Superior temporal gyrus (tissue), 1 donor: ENCODE results near the gene PALM3.
A peak's percentile ranks its signal among the peaks of the same experiment; 100 is the strongest.

Experiments used
- DNase-seq: peaks from one replicate; pipeline ENCODE4 v3.0.0-alpha.2; 2016; ENCODE audit errors: extremely low spot score

PALM3 gene

DNA sequence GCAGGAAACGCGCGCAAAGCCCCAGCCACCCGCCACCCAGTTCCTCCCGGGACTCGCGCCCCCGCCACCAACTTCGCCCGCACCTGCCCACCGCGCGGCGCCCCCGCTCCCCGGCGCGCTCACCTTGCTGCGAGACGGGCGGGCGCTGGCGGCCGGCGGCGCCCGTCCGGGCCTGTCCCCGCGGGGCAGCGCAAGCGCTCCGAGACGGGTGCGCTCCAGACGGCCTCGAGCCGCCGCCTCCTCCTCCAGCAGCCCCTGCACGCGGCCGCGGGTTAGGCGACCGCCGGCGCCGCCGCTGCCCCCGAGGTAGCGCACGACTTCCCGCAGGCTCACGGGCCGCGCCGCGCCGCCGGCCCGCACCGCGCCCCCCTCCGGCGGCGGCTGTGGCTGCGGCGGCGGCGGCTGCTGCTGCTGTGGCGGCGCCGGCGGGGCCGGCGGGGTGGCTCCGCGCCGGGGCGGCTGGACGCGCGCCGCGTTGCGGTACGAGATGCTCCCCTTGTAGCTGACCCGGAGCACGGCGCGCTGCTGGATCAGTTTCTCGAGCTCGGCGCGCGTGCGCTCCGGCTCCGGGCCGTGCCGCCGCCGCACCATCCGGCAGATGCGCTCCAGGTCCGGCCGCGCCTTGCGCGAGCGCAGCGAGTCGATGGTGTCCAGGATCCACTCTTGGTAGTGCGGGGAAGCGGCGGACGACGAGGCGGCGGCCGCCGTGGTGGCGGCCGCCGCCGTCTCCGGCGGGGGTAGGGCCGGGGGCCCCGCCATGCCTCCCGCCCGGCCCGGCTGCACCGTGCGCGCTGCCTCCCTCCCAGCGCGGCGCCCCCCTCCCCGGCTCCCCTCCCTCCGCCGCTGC, 28.0 kb upstream of the PALM3 start:
- DNase-seq, result no peak

- DNase-seq, result peak; percentile 44
Measured at GRCh38 chr19:14089412-14089661, 27.5 kb upstream of the PALM3 start.

GRCh38 chr19:14088634-14089411, 26.9 kb upstream of the PALM3 start:
- DNase-seq, result no peak

DNA sequence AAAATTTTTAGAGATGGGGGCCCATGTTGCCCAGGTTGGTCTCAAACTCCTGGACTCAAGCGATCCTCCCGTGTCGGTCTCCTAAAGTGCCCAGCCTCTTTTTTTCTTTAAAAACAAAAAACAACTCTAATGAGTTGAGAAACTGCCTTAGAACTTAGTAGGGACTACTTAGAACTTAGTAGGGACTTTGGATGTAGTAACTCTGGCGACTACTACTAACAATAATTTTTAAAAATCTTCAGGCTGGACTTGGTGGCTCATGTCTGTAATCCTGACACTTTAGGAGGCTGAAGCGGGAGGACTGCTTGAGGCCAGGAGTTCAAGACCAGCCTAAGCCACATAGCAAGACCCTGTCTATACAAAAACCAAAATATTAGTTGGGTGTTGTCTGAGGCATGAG, 24.2 kb upstream of the PALM3 start:
- DNase-seq, result no peak

DNA sequence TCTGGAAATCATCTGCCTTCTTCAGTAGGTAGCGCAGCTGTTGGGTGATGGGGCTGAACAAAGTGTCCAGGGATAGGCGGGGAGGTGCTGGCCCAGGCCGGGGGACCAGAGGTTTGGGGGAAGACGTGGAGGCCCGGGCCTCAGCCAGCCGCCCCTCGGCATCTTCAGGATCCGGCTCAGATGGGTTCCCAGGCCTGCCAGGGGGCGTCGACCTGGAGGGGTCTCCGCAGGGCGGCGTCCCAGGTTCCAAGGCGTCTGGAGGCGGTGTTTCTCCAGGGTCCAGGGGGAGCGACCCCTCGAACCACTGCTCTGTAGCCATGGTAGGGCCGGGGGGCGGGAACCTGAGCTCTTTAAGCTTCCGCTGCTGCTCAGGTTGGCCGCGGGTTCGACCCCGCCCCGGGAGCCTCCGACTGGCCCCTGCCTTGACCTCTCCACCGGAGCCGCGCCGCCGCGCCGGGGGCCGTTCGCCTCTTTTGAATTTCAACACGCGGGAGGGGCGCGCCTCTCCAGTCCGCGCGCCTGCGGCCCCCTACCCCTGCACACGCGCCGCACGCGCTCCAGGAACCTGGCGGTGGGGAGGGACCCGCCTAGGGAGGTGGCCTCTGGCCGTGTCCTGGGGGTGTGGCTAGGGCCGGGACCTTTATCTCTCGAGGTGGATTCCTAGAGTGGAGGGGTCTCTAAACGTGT, 23.6 kb upstream of the PALM3 start, which contains the start of gene C19orf67:
TSS of gene C19orf67 (minus strand) at position 475 of the 687 bp plus-strand sequence. CDS start at position 319, 156 bp downstream.
- no peak for DNase-seq

DNA sequence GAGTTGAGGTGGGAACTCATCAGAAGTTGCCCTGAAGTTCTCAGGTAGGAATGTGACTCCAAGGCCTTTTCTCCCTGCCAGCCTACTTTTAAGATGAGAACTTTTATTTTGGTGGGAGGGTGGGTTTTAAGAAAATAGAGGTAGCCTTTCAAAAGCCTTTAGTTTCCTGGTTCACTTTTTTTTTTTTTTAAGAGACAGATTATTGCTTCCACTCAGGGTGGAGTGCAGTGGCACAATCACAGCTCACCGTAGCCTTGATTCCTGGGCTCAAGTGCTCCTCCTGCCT, 20.7 kb upstream of the PALM3 start:
- DNase-seq, result no peak

- no peak for DNase-seq
Measured at GRCh38 chr19:14081797-14082674, 20.2 kb upstream of the PALM3 start.

- DNase-seq, result peak; percentile 100
Measured at GRCh38 chr19:14080887-14081796, 19.3 kb upstream of the PALM3 start.

DNA sequence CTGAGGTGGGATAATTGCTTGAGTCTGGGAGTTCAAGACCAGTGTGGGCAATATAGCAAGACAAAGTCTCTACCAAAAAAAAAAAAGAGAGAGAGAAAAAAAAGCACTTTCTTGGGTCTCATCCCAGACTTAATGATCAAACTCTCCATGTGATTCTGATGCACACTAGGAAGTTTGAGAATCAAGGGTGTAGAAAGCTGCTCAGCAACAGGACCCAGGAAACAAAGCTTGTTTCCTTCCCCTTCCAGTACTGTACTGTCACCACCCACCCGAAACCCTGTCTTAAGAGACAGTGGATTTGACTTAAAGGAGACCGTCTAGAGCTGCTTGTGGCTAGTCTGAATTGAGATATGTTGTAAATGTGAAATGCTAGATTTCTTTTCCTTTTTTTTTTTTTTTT, 16.5 kb upstream of the PALM3 start:
- no peak for DNase-seq

DNA sequence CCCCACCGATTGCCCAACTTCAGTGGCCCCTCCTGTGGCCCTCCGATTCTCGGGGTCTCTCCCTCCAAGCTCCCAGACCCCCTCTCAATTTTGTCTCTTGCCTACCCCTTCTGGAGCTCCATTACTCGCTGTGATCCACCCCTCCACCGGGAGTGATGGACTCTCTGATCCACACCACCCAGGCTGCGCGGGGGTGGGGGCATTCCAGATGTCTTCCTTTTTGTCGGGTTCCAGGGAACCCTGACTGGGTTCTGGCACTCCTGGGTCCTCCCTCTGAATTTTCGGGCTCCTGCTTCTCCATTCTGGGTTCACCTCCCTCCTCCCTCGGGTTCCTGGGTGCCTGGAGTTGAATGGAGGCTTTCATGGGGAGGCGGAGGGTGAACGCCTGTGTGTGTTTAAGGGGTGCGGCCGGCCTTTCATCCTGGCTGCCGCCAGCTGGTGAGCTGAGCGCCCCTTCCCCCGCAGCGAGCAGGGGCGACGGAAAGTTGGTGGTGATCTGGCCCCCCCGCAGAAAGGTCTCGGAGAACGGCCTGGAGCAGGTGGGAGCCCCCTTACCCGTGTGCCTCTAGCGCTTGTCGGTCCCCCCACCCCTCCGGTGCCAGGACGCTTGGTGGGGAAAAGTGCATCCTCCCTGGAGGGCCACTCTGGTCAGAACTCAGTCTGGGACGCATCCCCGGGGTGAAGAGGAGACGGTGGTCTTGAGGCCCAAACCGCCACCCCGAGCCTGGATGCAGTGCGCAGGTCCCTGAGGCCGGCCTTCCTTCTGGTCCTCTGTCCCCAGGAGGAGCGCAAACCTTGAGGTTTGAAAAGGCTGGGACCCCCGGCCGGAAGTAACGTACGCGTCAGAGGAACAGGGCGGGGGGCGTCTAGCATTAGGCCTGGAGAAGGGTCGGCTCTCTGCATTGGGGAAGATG, 12.3 kb upstream of the PALM3 start:
- DNase-seq, result peak; percentile 58

- DNase-seq, result peak; percentile 51
Measured at GRCh38 chr19:14073261-14073924, 11.5 kb upstream of the PALM3 start.

- DNase-seq, result peak; percentile 42
Measured at GRCh38 chr19:14072535-14073260, 10.8 kb upstream of the PALM3 start, which contains the start of gene MISP3. Gene MISP3, plus strand, starts transcription at chr19:14072786. Its CDS starts 524 bp downstream, at chr19:14073310.

- DNase-seq, result no peak
Measured at GRCh38 chr19:14070268-14071050, 8.6 kb upstream of the PALM3 start.

GRCh38 chr19:14066134-14066533, 4.3 kb upstream of the PALM3 start:
- no peak for DNase-seq

GRCh38 chr19:14063105-14063504, 1.2 kb upstream of the PALM3 start:
- no peak for DNase-seq

DNA sequence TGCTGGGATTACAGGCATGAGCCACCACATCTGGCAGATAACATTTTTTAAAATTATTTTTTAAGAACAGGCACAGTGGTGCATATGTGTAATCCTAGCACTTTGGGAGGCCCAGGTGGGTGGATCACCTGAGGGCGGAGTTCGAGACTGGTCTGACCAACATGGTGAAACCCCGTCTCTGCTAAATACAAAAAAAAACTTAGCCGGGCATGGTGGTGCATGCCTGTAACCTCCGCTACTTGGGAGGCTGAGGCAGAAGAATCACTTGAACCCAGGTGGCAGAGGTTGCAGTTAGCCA, 631 bp upstream of the PALM3 start:
- no peak for DNase-seq

GRCh38 chr19:14061081-14061749, 661 bp downstream of the PALM3 start:
- no peak for DNase-seq
